GM12878 (cell line): Measurements from ENCODE around the gene MROH7. TPM values are rescaled to one million over a fixed set of nuclear protein-coding genes. Genes with fewer than 3 reads are reported as not detected.

ENCODE experiments used
- CREM ChIP-seq: IDR thresholded peaks from 2 replicates; pipeline ENCODE4 v1.6.1; 2014; ENCODE audit warnings: antibody characterized with exemption, low read depth
- FOS ChIP-seq: IDR thresholded peaks from 3 replicates; pipeline ENCODE4 v1.6.1; 2011; ENCODE audit warnings: borderline replicate concordance; ENCODE audit not compliant: insufficient read length; ENCODE audit errors: extremely low read depth
- HDGF ChIP-seq: fragments of 450-650 bp; IDR thresholded peaks from 2 replicates; pipeline ENCODE4 v1.6.1; 2016; ENCODE audit warnings: antibody characterized with exemption
- NFYB ChIP-seq: IDR thresholded peaks from 2 replicates; pipeline ENCODE4 v1.6.1; 2011; ENCODE audit warnings: low read depth, mild to moderate bottlenecking, low read length, improper control_type of control experiment, moderate library complexity; ENCODE audit not compliant: insufficient read depth
- RAD21 ChIP-seq: IDR thresholded peaks from 2 replicates; pipeline ENCODE4 v1.6.1; 2011; ENCODE audit warnings: mild to moderate bottlenecking, low read depth, low read length, moderate library complexity; ENCODE audit not compliant: insufficient read depth
- SRF ChIP-seq, 2 experiments: IDR thresholded peaks; 2 replicates each; pipeline ENCODE4 v1.6.1; 2011; ENCODE audit warnings: low read depth in 2 of 2, low read length in 2 of 2, mild to moderate bottlenecking in 1 of 2, moderate library complexity in 1 of 2
- polyA plus RNA-seq, 11 experiments: library from polyadenylated mRNA; depleted of rRNA in 4 of 11; unstranded in 6 of 11; stranded (reverse) in 5 of 11; fragments of >200 nt; fragmentation: Nextera tagmentation in 4 of 11; fragmentation: Illumina TruSeq in 1 of 11; extraction: Ambion mirVana in 4 of 11; extraction: Trizol in 1 of 11; gene quantifications; 1 replicate in 1 of 11; 2 replicates in 10 of 11; pipeline versions ENCODE4 v1.2.1 to v1.2.3, GENCODE V29; 2011 to 2016; ENCODE audit warnings: inconsistent platforms in 2 of 11, missing spikeins in 2 of 11, low read depth in 1 of 11
- total RNA-seq, 4 experiments: library from RNA; depleted of rRNA in 3 of 4; stranded (reverse); fragments of >200 nt in 3 of 4; fragmentation: Illumina TruSeq in 1 of 4; extraction: Trizol in 1 of 4; gene quantifications; 2 replicates each; pipeline versions ENCODE4 v1.2.1 to v1.2.3, GENCODE V29; 2013 to 2021
- TF ChIP-seq, protein P1 (sequence below): fragments of 450-650 bp; IDR thresholded peaks from 2 replicates; pipeline ENCODE4 v1.6.1; 2017; ENCODE audit warnings: mild to moderate bottlenecking, moderate library complexity

MROH7 gene
- total and polyA plus RNA-seq, 10 of the 15 experiments (the other 5 are each of a cell fraction or from before 2014, with no cell fraction given): 0.11 TPM; not detected in 9

DNA sequence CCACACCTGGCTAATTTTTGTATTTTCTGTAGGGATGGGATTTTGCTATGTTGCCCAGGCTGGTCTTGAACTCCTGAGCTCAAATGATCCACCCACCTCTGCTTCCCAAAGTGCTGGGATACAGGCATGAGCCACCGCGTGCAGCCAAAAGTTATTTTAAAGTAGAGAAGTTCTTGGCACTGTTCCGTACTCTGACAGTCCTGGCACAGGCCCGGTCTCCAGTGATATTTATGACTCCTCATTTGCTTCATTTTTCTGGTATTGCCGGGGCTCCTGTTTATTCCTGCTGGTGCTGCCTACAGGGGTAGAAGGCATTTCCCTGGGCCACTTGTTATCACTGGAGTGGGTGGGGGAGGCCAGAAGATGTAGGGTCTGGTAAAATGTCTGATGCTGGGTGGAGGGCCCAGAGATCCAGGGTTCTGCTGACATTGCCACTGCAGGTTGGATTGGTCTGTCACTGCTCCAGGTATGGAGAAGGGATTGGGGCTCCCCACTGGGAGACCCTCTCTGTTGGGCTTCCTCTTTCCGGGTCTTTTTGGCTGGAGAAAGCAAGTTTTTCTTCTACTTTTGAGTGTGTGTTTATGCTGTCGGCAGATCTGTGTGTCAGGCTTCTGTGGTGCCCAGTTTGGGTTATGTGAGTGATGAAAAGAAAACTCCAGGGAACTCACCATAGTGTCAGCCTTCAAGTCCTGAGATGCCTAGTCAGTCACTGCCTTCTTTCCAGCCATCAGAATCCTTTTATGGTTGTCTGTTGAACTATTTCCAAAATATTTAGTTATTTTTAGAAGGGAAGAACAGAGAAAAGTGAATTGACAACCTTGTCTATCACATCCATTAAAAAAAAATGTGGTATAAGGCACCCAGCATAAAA is 4.5 kb downstream of the MROH7 start (continued):
- TF ChIP-seq, protein P1, sequence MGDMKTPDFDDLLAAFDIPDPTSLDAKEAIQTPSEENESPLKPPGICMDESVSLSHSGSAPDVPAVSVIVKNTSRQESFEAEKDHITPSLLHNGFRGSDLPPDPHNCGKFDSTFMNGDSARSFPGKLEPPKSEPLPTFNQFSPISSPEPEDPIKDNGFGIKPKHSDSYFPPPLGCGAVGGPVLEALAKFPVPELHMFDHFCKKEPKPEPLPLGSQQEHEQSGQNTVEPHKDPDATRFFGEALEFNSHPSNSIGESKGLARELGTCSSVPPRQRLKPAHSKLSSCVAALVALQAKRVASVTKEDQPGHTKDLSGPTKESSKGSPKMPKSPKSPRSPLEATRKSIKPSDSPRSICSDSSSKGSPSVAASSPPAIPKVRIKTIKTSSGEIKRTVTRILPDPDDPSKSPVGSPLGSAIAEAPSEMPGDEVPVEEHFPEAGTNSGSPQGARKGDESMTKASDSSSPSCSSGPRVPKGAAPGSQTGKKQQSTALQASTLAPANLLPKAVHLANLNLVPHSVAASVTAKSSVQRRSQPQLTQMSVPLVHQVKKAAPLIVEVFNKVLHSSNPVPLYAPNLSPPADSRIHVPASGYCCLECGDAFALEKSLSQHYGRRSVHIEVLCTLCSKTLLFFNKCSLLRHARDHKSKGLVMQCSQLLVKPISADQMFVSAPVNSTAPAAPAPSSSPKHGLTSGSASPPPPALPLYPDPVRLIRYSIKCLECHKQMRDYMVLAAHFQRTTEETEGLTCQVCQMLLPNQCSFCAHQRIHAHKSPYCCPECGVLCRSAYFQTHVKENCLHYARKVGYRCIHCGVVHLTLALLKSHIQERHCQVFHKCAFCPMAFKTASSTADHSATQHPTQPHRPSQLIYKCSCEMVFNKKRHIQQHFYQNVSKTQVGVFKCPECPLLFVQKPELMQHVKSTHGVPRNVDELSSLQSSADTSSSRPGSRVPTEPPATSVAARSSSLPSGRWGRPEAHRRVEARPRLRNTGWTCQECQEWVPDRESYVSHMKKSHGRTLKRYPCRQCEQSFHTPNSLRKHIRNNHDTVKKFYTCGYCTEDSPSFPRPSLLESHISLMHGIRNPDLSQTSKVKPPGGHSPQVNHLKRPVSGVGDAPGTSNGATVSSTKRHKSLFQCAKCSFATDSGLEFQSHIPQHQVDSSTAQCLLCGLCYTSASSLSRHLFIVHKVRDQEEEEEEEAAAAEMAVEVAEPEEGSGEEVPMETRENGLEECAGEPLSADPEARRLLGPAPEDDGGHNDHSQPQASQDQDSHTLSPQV: no peak
- TF ChIP-seq SRF (IDR thresholded peaks at IDR 0.05; ENCODE audit: low read depth in 2 of 2, low read length in 2 of 2) (no peak), CREM (no peak), FOS (no peak), HDGF (no peak), NFYB (no peak), RAD21 (no peak)
